GM12872 (cell line): ENCODE results near the gene TIAM2.

Experiments
- TF ChIP-seq, protein P1 (sequence below): IDR thresholded peaks from 3 replicates; pipeline ENCODE4 v1.5.1; 2011; ENCODE audit warnings: low read depth, mild to moderate bottlenecking, low read length, moderate library complexity; ENCODE audit not compliant: insufficient read depth

TIAM2 gene

DNA sequence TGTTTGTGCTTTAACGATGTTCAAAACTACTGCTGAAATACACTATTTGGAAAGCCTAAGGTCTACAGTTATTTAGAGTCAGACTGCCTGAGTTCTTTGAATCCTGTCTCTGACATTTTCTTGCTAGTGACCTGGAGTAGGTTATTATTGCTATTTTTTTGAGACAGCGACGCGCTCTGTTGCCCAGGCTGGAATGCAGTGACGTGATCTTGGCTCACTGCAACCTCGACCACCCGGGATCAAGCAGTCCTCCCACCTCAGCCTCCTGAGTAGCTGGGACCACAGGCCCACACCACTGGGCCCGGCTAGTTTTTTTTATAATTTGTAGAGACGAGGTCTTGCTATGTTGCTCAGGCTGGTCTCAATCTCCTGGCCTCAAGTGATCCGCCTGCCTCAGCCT, 96.6 kb downstream of the TIAM2 start:
- TF ChIP-seq, protein P1, sequence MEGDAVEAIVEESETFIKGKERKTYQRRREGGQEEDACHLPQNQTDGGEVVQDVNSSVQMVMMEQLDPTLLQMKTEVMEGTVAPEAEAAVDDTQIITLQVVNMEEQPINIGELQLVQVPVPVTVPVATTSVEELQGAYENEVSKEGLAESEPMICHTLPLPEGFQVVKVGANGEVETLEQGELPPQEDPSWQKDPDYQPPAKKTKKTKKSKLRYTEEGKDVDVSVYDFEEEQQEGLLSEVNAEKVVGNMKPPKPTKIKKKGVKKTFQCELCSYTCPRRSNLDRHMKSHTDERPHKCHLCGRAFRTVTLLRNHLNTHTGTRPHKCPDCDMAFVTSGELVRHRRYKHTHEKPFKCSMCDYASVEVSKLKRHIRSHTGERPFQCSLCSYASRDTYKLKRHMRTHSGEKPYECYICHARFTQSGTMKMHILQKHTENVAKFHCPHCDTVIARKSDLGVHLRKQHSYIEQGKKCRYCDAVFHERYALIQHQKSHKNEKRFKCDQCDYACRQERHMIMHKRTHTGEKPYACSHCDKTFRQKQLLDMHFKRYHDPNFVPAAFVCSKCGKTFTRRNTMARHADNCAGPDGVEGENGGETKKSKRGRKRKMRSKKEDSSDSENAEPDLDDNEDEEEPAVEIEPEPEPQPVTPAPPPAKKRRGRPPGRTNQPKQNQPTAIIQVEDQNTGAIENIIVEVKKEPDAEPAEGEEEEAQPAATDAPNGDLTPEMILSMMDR = no peak

DNA sequence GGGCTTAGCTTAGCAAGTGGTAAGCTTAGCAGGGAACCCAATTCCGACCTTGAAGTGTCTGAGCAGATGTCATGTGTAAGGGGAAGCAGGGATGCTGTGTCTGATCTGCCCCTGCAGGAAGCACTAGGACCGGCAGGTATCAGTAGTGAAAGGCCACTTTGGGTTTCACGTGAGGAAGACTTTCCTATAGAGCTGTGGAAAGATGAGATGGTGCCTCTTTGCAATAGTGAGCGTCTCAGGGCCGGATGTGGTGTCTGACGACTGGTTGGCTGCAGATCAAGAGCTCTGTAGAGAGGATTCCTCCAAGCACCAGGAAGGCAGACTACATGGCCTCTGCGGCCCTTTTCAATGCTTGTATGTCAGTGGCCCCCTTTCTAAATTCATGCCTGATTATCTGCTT, 98.3 kb downstream of the TIAM2 start:
- TF ChIP-seq, protein P1 = no peak

DNA sequence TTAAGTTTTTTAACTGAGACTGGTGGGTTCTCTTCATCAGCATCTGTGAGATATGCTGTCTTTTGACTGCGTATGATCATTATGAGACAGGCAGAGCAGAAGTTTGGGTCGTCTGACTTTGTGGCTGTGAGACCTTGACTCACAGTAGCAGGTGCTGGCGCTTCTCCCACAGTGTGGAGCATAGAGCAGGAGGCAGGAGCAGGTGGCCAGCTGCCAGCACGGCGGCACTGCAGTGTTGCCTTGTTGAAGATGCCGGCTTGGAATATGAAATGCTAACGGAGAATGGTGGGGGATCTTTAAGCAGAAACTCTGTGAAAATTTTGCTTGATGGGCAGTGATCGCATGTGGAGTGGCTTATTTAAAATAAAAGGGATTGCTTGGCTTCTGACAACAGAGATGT, 105.0 kb downstream of the TIAM2 start:
- TF ChIP-seq, protein P1 = no peak

DNA sequence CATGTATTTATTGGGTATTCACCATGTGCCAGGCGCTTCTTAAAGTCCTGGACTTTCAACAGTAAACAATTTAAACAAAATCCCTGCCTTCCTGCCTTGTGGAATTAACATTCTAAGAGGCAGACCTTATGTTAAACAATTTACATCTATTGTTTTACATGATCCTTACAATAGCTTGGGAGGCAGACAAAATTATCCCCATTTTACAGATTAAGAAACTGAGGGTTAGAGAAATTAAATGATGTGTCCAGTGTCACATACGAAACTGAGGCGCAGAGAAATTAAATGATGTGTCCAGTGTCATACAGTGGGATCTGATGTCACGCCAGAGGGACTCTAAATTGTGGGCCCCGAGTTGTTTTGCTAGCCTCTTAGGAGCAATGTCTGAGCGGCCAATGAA, 105.5 kb downstream of the TIAM2 start:
- TF ChIP-seq, protein P1 = no peak

DNA sequence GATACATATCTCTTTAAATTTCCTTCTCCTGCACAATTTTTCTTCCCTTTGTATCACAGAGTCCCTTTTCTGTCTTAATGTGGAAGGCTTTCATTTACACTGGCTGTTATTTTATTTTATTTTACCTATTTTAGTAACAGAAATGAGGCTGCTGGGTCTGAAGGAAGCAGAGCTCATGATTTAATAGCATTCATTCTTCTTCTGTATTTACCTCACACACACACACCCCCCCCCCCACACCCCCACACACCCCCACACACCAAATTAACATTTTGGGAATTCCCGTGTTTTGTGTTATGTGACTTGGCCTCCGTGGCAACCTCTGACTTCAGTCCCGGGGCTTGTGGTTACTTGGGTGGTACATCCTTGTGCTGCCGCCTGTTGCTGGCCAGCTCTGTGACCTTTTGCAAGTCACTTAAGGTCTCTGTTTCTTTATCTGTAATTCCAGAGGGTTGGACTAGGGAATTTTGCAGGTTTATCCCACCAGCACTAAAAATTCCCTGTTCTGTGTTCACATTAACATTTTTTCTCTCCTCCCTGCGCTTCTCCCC, 108.8 kb downstream of the TIAM2 start:
- TF ChIP-seq, protein P1 = no peak

DNA sequence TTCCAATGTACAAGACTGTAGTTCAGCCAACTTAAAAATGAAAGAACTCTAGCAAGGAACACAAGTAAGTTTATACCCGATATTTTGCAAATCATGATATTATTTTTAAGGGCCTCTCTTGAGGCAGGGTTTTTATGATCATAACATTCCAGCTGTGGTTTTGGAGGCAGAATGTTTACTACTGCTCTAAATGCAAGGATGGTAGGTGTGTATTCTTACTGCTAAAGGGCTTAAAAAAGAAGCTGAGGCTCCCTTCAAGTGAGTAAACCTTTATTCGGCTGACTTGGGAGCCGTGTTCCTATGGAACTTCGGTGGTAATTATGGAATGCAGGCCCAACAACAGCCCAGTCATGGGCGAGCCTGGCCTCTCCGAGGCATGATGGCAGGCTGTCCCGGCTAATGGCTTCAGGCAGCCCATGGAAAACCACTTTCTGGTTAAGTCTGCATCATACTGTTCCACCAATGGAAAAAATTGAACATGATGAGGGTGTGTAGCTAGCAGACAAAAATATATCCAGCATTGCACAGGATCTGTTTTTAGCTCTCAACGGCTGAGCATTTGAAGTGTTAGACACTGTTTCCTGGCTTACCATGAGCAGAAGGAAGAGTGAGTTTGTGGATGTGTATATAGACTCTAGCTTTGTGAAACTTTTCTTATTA, 111.5 kb downstream of the TIAM2 start:
- TF ChIP-seq, protein P1 = no peak

DNA sequence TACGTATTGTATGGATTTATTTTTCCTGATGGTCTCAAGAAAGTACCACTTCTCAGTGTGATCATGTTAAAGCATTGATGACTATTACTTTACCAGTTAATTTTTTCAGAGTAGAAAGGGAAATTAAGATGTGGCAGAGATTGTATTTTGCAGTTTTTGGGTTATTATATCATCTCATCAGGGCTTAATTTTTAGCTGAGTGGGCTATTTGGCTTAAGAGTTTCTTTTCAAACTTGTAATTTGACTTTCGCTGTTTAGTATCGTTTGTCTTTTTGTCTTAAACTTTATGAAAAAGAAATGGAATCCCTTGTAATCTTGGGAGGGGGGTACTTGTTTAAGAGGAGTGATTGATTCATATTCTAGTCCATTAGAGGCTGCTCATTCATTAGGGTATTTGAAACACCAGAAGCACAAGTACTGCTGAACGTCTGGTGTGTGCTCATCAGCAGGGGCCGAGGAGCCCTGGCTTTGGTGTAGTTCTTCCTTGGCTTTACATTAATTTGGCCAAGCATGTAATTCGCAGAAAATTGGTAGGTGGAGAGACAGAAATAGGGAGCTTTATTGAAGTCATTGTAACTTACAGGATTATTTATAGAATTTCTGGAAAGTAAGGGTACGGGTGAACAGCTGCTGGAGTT, 112.4 kb downstream of the TIAM2 start:
- TF ChIP-seq, protein P1 = no peak
